Forelimb muscle (tissue), 1 donor: ENCODE data around the gene JAZF1. TPM values are rescaled to one million over a fixed set of nuclear protein-coding genes. Genes with fewer than 3 reads are reported as not detected.

Experiments
- DNase-seq: peaks from one replicate; pipeline ENCODE4 v3.0.0-alpha.2; 2013; ENCODE audit warnings: low read depth
- polyA plus RNA-seq: library from polyadenylated mRNA; unstranded; fragments of 120-200 nt; gene quantifications from one replicate; pipeline ENCODE4 v1.2.1, GENCODE V29; 2013; ENCODE audit not compliant: insufficient read length

Gene JAZF1
- polyA plus RNA-seq, 1 donor = 26.0 TPM

- no peak for DNase-seq
Observed at GRCh38 chr7:28008911-28009310, 171.7 kb downstream of the JAZF1 start.

GRCh38 chr7:28008171-28008570 lies 172.4 kb downstream of the JAZF1 start:
- DNase-seq = no peak

- no peak for DNase-seq
Observed at GRCh38 chr7:28006491-28006890, 174.1 kb downstream of the JAZF1 start.

GRCh38 chr7:28005847-28006231 lies 174.8 kb downstream of the JAZF1 start:
- no peak for DNase-seq

DNA sequence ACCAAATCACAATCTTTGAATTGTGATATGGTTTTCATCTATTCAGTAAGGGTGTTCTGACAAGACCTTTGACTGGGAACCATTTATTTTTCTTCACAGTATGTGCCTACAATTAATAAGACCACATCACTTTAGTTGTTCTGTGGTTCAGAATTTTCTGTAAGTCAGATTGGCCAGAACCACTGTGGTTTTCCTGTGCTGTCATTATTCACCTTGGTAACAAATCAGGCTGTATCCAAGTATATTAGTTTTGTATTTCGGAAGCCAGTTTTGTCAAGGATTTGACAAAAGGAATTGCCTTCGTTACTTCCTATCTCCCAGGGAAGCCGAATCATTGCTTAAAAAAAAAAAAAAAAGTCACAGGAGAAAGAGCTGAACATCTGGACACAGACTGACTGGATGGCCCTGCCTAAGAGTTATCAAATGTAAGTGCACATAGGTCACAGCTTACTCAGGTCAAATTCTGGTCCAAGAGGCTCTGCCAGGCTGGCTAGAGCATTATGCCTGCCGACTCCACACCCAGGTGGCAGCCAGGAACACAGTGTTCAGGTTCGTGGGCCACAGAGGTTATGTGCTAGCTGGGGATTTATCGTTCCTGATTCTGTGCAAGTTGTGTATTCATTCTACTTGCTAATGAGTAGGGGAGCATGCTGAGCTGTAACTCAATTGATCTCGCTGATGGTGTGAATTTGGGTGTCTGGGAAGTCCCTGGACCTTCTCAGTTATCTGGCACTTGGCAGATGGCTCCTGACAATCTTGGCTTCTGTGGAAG lies 175.3 kb downstream of the JAZF1 start:
- no peak for DNase-seq

DNA sequence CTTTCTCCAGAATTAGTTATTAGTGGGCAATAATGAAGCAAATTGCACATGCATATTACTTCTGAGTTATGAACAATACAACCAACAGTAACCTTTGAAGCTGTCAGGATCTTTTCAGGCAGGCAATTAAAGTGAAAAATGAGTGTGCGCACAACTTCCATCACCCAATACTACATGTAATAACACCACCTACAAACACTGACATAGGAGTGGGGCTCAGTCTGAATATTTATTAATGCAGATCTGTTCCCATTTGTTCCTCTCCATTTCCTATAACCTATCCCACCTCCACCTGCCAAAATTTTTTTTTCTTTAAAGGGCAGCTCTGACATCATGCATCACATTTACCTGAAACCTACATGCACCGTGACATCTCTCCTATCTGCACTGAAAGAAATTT lies 177.2 kb downstream of the JAZF1 start:
- no peak for DNase-seq

- no peak for DNase-seq
Observed at GRCh38 chr7:28002638-28003037, 178.0 kb downstream of the JAZF1 start.

GRCh38 chr7:28001896-28002295 lies 178.7 kb downstream of the JAZF1 start:
- no peak for DNase-seq

DNA sequence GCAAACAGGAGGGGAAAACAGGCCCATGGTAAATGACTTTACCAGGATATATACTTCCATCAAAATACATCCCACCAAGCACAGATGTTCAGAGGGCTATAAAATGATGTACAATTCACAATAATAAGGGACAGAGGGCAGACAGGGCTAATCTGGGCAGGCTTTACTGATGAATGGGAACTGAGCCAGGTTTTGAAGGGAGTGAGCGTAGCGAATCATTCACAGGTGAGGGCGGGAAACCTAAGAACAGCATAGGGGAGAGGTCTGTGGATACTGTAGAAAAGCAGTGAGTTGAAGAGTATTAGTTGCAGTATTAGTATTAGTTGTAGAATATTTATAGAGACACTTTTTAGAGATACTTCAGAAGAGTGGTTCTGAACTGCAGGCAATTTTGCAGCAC lies 180.8 kb downstream of the JAZF1 start:
- no peak for DNase-seq

- DNase-seq = no peak
Observed at GRCh38 chr7:27998382-27998781, 182.2 kb downstream of the JAZF1 start.

- no peak for DNase-seq
Observed at GRCh38 chr7:27997188-27997707, 183.3 kb downstream of the JAZF1 start.

GRCh38 chr7:27996141-27996540 lies 184.5 kb downstream of the JAZF1 start:
- DNase-seq = no peak

DNA sequence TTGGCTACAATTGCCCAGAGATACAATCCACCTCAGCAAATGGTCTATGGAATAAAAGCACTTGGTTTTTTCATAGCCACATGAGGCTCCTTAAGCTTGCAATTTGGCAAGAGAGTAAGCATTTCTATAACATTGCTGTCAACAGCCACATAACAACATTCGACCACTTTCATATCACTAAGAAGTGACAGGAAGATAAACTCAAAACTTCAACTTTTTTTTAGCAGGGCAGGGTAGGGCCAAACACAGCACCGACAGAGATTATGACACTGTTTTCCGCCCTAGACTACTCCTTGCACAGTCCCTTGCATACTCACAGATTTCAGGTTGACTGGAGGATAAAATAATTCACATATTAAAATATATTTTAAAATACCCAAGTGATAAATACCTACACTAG lies 185.4 kb downstream of the JAZF1 start:
- DNase-seq = no peak

DNA sequence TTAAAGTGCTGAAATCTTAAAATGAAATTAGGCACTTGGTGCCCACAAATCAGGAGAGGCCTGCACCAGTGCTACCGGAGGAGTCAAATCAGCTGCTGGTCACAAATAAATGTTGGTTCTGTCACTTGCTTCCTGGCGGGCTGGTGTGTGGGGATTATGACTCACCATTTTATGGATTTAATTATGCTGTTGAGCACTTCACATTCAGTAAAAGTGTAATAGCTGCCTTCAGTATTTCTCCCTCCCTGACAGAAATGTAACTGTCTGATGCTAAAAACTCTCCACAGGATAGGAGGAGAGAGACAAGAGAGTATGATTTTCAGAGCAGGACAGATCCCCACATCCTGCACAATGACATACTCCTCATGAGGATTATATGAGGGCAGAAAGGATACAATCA lies 186.0 kb downstream of the JAZF1 start:
- DNase-seq = no peak

- DNase-seq = no peak
Observed at GRCh38 chr7:27992755-27993493, 187.7 kb downstream of the JAZF1 start.

- DNase-seq = no peak
Observed at GRCh38 chr7:27992097-27992496, 188.5 kb downstream of the JAZF1 start.

DNA sequence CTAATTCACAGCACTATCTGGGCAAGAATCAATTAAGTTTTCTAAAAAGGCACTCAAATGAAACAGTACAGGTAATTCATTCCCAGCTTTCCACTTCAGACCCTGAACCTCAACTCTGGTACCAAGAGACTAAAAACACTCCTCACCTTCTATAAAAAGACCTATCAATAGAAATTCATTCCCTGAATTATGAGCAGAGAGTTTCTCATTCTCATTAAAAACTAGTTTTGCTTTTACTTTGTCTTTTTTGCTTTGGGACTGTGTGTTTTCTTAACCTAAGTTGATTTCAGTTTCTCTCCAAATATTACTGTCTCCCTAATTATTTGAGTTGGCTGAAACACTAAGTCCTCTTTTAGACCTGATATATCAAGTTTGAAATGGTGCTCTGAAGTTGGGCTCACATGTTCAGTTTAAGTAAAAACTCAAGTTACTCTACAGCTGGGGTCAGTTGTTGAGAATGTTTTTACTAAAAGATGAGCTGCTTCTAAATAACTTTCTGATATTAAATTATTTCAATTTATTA lies 189.5 kb downstream of the JAZF1 start:
- DNase-seq = no peak

GRCh38 chr7:27976531-27976930 lies 204.1 kb downstream of the JAZF1 start:
- DNase-seq = no peak

DNA sequence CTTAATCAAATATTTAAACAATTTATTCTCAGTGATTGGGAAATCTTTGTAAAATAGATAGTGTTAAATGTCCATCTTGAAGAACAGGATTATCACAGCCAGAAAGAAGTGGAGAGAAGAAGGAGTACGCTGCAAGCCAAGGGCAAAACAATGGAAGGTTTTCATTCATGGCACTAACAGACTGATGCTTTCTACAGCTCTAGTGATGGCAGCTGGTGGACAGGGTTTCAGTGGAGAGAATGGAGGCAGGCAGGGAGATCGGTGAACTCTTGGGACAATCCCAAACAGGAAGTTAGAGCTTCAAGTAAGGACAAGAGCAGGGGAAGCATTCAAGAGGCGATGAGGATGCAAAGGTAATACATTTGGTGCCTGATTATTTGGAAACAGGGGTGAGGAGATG lies 207.0 kb downstream of the JAZF1 start:
- no peak for DNase-seq

GRCh38 chr7:27972276-27972675 lies 208.3 kb downstream of the JAZF1 start:
- DNase-seq = no peak

GRCh38 chr7:27971171-27971812 lies 209.3 kb downstream of the JAZF1 start:
- DNase-seq = no peak

- no peak for DNase-seq
Observed at GRCh38 chr7:27970350-27970749, 210.2 kb downstream of the JAZF1 start.
